Measurements from ENCODE around the gene CYRIA. TPM values are rescaled to one million over a fixed set of nuclear protein-coding genes. Genes with fewer than 3 reads are reported as not detected.
A peak's percentile ranks its signal among the peaks of the same experiment; 100 is the strongest.

Gene CYRIA
- total and polyA plus RNA-seq, 8 donors, result under 0.01 to 12.7 (median 3.3) TPM

DNA sequence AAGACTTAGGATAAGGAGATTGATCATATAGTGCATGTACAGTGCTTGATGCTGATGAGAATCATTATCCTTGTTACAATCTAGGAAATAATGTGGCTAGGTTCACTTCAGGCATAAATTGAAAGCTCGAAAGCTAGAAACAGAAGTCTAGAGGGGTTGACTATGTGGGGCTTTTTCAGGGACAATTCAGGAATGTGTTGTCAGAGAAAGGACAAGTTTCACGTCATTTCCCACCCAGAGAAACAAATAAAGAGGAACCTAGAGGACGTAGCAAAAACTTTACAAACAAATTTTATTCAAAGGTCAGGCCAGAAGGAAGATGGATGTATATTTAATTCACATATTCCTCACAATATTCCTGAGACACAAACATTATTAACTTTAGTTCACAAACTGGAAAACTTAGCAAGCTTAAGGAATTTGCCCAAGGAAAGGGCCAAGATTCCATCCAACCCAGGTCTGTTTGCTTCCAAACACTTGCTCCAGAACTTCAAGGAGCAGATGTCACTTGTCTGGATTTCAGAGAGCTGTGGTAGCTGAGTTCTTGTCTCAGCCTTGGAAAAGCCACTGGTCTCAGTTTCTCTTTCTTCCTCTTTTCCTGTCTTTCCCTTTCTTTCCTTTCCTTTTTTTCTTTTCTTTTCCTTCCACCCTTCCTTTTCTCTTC lies 7.4 kb downstream of the CYRIA start:
- no peak for DNase-seq
- TF ChIP-seq POLR2AphosphoS5 (IDR thresholded peaks at IDR 0.05) (no peak), EP300 (IDR thresholded peaks at IDR 0.05) (no peak), POLR2A (IDR thresholded peaks at IDR 0.05) (no peak)
- TF ChIP-seq, protein P1, sequence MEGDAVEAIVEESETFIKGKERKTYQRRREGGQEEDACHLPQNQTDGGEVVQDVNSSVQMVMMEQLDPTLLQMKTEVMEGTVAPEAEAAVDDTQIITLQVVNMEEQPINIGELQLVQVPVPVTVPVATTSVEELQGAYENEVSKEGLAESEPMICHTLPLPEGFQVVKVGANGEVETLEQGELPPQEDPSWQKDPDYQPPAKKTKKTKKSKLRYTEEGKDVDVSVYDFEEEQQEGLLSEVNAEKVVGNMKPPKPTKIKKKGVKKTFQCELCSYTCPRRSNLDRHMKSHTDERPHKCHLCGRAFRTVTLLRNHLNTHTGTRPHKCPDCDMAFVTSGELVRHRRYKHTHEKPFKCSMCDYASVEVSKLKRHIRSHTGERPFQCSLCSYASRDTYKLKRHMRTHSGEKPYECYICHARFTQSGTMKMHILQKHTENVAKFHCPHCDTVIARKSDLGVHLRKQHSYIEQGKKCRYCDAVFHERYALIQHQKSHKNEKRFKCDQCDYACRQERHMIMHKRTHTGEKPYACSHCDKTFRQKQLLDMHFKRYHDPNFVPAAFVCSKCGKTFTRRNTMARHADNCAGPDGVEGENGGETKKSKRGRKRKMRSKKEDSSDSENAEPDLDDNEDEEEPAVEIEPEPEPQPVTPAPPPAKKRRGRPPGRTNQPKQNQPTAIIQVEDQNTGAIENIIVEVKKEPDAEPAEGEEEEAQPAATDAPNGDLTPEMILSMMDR (IDR thresholded peaks at IDR 0.05), result no peak
- peaks cover 13 to 95% (median 48%) of the 10 kb centered on the region in 4 donors for H3K4me1 ChIP-seq
- no peaks in the 10 kb centered on the region for H3K27me3 ChIP-seq
- WGBS, 5 donors, result 56 to 74% (median 69%) methylated on average over 3 of the region's 3 CpGs
- intact Hi-C loops (cut with DNase I; ENCODE audit: low total_unique reads), result no loop called here
- no peaks in the 10 kb centered on the region for H3K9me3 ChIP-seq
- H3K4me3 ChIP-seq, result no peak overlapping the region
- H3K27ac ChIP-seq, result peak overlapping the region in 4 of 5 donors; percentile 39 to 79 (median 56)
- no peaks in the 10 kb centered on the region for H3K36me3 ChIP-seq

DNA sequence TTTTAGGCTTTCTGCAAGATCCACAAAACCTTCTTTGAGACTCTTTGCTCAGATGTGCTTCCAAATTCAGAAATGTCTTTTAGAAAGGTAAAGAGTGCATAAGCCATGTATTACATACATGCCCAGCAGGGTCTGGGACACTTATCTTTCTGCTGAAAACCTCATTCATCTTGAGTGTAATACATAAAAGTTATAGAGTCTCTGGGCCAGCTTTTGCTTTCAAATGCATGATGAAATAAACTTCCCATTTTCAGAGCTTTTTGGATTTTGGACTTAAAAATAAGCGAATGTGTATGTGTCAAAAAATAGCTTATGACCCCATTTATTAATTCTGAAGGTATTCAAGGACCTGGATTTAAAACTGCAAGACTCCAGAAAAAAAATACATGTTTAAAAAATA lies 8.0 kb downstream of the CYRIA start:
- no peaks in the 10 kb centered on the region for H3K27me3 ChIP-seq
- peak overlapping the region in 4 of 5 donors; percentile 39 to 79 (median 56) for H3K27ac ChIP-seq
- intact Hi-C loops (cut with DNase I; ENCODE audit: low total_unique reads), result no loop called here
- WGBS, 5 donors, result 75 to 91% (median 81%) methylated on average over 1 of the region's 1 CpG
- TF ChIP-seq, protein P1 (IDR thresholded peaks at IDR 0.05), result no peak
- TF ChIP-seq POLR2A (IDR thresholded peaks at IDR 0.05) (no peak), EP300 (IDR thresholded peaks at IDR 0.05) (no peak)
- no peak overlapping the region for H3K4me3 ChIP-seq
- DNase-seq, result no peak
- H3K36me3 ChIP-seq, result no peaks in the 10 kb centered on the region
- no peaks in the 10 kb centered on the region for H3K9me3 ChIP-seq
- peaks cover 18 to 95% (median 50%) of the 10 kb centered on the region in 4 donors for H3K4me1 ChIP-seq

DNA sequence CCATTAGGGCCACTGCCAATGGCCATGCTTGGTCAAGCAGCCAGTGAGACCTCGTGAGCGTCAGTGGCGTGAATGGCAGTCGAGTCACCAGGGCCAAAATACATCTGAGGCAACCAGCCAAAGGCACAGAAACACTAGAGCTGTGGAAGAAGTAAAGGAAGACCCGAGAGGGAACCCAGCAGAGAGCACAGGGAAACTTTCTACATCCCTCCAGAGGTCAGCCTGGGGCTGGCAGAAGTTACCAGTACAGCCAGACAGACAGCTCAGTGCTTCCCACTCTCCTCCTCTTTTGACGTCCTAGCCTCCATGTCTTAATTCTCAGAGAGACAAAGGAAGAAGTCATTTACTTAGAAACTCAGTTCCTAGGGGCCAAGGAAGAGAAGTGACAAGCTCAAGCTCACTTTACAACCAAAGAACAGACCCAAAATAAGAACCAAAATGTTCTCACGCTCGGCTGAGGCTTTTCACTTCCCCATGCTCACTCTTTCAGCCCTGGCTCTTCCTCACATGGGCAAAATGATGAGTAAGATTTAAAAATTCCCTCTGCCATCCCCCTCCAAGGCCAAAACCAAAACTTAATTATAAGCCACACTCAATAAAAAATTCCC lies 8.7 kb downstream of the CYRIA start:
- peak overlapping the region in 4 of 5 donors; percentile 39 to 79 (median 56) for H3K27ac ChIP-seq
- 48 to 82% (median 77%) methylated on average over 8 of the region's 8 CpGs for WGBS, 5 donors
- H3K9me3 ChIP-seq, result no peaks in the 10 kb centered on the region
- intact Hi-C loops (cut with DNase I; ENCODE audit: low total_unique reads), result no loop called here
- no peak overlapping the region for H3K4me3 ChIP-seq
- peak in 1 of 2 donors; percentile 24 for DNase-seq
- H3K36me3 ChIP-seq, result no peaks in the 10 kb centered on the region
- peaks cover 26 to 95% (median 53%) of the 10 kb centered on the region in 4 donors for H3K4me1 ChIP-seq
- H3K27me3 ChIP-seq, result no peaks in the 10 kb centered on the region
- TF ChIP-seq, protein P1 (IDR thresholded peaks at IDR 0.05), result no peak
- TF ChIP-seq EP300 (IDR thresholded peaks at IDR 0.05) (no peak), POLR2A (IDR thresholded peaks at IDR 0.05) (no peak), POLR2AphosphoS5 (IDR thresholded peaks at IDR 0.05) (no peak)

DNA sequence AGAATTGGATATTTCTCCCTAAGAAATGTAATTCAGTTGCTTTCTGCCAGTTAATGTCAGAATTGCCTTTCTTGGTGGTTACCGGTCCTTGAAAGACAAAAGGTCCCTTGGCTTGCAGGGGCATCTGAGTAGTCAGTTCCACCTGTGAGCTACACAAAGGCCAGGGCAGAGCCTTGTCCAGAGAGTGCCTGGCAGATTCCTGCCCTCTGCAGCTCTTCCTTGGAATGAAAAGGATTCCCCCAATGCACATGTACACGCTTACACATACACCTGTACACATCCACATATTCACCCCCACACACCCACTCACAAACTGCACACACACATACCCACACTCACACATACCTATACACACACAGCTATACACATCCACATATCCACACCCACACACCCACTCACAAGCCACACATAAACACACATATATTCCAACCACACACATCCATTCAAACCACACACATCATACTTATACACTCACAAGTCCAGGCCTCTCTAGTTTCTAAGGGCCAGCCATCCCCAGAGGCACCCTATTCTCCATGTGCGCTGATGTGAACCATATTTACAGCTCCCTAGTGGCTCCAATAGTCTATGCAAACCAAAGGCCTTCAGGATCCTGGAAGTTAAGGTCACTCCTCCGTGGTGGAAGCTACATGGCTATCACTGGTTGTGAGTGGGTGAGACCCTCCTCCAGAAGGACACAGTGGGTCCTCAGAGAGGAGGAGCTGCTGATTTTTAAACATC lies 9.6 kb downstream of the CYRIA start:
- WGBS, 5 donors, result 81 to 94% (median 91%) methylated on average over 4 of the region's 4 CpGs
- no peaks in the 10 kb centered on the region for H3K36me3 ChIP-seq
- TF ChIP-seq POLR2AphosphoS5 (IDR thresholded peaks at IDR 0.05), result no peak
- TF ChIP-seq, protein P1 (IDR thresholded peaks at IDR 0.05), result no peak
- DNase-seq, result no peak
- H3K27ac ChIP-seq, result peak overlapping the region in 4 of 5 donors; percentile 20 to 79 (median 56)
- peaks cover 31 to 95% (median 56%) of the 10 kb centered on the region in 4 donors for H3K4me1 ChIP-seq
- H3K4me3 ChIP-seq, result no peak overlapping the region
- H3K27me3 ChIP-seq, result no peaks in the 10 kb centered on the region
- intact Hi-C loops (cut with DNase I; ENCODE audit: low total_unique reads), result no loop called here
- H3K9me3 ChIP-seq, result no peaks in the 10 kb centered on the region

Data from stomach (tissue), 9 donors.